ENCODE results near the gene SRC.

GRCh38 chr20:37329481-37330165, 16.3 kb upstream of the SRC start:
- TF ChIP-seq CTCF (IDR thresholded peaks at IDR 0.05) (no peak), POLR2A (IDR thresholded peaks at IDR 0.05) (no peak)

All from body of pancreas (tissue), 4 donors.